ENCODE results near the gene DDX59.
A peak's percentile ranks its signal among the peaks of the same experiment; 100 is the strongest.

The DDX59 gene

DNA sequence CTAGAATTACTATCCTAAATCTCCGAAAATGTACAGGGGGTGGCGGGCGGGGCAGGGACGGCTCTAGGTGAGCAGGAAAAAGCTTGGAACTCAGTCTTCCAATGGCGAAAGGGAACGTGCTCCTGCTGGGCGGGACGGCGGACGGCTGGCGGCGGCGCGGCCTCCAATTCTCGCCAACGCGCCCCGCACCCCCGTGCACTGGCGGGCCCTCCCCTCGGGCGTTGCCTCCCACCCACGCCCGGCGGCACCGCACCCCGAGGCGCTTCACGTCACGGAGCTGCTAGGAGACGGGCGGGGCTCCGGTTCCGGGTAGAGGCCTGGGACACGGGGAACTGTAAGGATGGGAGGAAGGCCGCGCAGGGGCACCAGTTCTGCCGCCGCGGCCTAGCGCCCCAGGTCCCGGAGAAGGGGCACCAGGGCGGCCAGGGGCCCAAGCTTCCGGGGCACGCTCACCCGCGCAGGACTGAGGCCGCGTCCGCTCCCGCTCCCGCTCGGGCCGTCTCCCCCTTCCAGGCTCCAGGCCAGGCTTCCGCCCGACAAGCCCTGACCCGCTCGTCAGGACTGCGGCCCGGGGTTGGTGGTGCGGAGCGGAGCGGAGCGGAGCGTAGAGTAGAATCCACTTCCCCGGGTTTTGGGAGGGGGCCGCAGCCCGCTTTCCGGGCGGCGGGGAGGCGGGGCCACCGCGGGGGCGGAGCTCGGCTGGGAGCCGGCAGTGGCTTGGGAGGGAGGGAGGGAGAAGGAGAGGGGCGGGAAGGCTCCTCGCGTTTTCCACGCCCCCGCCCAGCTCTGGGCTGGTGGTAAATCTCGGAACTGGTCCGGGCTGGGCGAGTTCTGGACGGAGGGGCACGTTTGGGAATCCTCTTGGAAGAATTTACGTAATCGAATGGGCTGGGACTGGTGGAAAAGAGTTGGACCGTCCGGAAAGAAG lies at the start of gene DDX59:
DDX59 (minus strand) TSS at position 594 of the 928 bp plus-strand sequence. CDS start 3,167 bp downstream, outside the sequence.
- DNase-seq (ENCODE audit: low spot score): peak; percentile 97

DNA sequence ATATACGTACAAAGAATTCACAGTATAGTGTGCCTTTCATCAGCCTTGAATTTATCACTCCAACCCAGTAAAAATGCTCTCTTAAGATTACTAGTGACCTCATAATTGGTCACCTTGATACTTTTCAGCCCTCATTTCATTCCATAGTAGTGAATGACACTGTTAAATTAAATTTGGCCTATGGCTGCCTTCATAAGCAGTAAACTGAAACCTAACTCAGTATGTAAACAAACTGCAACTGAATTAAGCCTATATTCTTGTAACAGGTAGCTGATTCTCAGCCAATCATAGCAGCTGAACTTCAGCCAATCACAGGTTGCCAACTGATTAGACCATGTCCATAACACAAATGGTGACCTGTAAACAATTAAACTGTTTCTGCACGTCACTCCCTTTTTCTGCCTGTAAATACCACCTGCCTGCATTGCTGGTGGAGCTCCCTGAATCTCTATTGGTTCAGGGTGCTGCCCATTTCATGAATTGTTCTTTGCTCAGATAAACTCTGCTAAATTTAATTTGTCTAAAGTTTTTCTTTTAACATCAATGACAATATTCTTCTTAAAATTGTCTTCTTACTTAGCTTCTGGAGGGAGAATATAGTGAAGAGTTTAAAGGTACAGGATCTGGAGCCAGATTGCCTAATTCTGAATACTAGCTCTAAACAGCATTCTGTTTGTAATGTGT lies 44.9 kb upstream of the DDX59 start:
- DNase-seq (ENCODE audit: low spot score): no peak

DNA sequence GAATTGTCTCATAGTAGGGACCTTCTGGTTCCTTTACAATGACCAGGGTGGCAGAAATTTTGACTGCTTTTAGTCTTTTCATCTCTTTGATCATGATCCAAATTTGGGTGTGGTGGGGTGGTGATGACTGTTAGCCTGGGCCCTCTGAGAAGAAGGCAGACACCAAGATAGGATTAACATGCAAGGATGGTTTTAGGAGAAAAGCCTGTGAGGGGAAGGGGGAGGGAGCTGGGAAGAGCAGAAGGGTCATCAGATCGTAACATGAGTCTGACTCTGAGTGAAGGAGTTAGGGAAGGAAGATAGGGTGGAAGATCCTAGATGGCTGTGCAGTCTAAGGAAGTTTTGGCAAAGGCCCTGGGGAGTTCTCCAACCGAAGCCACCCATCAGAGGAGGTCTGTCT lies 40.5 kb upstream of the DDX59 start:
- no peak for DNase-seq (ENCODE audit: low spot score)

DNA sequence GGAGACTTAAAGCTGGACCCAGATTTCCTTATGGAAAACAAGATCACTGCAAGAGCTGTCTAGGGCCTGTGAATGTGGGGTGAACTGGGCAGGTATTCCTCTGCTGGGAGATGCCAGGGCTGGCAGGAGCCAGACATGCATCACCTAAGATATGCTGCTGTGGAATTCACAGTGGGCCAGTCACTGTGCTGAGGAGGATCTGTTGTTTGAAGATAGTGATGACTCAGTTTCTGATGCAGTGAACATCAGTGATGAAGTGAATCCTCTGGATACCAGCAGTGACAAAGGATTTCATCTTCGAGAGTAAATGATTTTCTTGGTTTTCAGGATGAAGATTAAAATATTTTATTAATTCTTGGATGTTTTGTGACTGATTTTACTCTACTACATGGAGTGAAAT lies 39.1 kb upstream of the DDX59 start:
- DNase-seq (ENCODE audit: low spot score): peak; percentile 73

DNA sequence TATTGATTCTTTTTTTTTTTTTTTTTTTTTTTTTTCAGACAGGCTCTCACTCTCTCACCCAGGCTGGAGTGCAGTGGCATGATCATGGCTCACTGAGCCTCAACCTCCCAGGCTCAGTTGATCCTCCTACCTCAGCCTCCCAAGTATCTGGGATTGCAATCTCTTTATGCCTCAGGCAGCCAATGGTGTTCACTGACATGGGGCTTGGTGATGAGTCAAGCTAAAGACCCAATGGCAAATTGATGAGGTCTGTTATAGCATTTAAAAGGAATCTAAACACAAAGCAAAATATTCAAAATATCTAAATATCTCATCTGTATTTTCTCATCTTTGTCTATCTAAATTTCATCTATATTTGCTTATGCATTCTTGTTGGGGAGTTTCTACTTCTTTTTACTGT lies 38.5 kb upstream of the DDX59 start:
- DNase-seq (ENCODE audit: low spot score): no peak

DNA sequence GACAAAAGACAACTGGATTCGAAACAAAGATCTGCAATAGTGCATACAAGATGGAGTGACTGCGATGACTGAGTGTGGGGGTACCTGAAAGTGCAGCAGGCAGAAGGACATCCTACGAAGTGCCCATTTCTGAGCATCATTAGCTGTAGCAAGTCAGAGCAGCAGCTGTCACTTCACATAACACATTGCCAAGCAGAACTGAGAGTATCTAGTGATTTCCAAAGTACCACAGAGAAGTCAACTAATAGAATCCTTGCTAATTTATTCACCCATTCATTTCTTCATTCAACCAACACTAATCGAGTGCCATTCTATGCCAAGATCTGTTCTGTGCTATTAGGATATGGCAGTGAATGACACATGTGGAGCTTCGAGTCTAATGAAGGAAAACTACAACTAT lies 37.4 kb upstream of the DDX59 start:
- DNase-seq (ENCODE audit: low spot score): no peak

DNA sequence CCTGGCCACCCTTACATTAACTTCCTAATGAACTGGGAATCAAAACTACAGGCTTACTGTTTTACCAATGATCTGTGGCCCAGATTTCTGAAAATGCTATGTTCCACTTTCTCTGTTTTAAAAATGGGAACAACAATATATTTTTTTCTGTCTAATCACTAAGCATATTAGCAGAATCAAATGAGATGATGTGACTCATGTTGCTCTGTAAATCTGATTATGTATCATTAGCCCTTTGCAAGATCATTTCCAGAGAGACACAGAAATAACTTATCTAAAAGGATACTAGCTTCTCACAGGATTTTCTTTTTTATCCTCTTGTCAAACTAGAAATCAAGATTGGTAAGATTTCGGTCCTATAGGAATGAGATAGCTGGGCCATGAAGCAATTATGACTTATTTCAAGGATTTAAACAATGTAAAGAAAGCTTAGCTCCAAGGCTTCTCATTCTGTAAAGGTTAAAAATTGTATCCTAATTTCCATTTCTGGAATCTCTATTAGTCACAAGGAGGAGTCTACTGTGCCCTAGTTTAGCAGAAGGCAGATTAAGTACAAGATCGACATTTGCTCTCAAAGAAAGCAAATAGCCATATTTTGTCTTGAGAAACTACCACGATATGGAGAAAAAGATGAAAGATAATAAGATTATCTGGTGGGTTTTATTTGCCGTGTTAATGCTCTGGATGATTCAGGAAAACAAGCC lies 36.6 kb upstream of the DDX59 start:
- DNase-seq (ENCODE audit: low spot score): no peak

DNA sequence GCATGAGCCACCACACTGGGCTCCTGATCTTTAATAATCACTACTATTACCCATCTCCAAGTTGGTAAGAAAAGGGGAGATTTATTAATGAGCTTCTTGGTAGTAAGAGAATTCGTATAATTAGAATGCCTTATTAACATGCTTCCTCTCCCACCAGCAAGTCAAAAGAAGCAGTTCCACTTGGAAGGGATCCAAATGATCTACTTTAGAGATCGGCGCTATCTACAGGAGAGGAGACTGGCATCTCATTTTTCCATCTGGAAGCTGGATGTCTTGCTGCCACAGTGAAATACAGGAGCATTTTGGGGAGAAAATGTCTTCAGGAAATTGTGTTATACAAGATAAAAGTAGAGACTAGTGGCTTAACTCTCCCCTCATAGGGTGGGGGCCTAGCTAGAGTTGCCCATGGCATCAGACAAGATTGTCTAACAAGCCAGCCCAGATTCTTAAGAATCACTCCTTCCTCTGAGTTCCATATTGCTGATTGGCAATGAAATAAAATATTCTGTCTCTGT lies 35.3 kb upstream of the DDX59 start:
- no peak for DNase-seq (ENCODE audit: low spot score)

DNA sequence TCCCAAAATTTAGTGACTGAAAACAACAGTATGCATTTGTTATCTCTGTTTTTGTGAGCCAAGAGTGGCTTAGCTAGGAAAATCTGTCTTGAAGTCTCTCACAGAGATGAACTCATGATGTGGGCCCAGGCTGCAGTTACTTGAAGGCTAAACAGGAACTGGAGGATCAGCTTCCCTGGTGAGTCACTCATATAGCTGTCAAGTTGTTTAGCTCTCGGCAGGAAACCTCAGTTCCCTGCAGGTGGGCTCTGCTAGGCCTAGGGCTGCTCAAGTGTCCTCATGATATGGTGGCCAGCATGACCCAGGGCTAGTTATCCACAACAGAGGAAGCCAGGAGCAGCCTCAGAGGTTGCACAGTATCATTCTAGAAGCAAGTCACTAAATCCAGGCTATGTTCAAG lies 30.2 kb upstream of the DDX59 start:
- DNase-seq (ENCODE audit: low spot score): no peak

DNA sequence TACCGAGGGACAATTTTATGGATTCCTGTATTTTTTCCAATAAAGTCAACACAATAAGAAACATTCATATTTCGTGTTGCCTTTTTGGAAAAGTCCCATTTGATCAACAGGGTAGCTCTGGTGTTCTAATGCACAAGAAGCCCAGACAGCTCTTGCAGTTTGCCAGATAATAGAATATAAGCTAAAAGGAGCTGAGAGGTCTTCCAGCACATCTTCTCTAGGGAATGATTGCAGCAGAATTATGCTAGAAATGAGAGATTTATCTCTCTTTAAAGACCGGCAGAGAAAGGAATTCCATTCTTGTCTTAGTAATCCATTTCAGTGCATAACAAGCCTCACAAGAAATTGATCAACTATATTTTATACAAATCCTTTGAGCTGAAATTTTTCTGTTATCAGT lies 25.0 kb upstream of the DDX59 start:
- DNase-seq (ENCODE audit: low spot score): no peak

DNA sequence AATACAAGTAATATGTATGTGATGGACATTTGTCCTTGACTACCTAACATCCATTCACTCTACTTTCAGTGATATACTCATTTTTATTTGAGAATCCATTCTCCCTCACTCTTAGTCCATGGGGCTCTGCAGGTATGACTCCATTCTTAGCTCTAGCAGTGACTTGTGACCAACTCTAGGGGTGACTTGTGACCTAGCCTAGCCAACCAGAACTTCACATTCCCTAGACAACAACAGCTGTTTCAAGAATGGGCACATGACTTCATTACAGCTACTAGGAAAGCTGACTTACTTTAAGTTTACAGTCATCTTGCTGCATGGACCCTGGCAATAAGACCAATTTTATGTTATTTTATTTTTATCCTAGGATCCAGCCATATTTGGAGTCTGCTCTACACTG lies 23.6 kb upstream of the DDX59 start:
- peak; percentile 20 for DNase-seq (ENCODE audit: low spot score)

DNA sequence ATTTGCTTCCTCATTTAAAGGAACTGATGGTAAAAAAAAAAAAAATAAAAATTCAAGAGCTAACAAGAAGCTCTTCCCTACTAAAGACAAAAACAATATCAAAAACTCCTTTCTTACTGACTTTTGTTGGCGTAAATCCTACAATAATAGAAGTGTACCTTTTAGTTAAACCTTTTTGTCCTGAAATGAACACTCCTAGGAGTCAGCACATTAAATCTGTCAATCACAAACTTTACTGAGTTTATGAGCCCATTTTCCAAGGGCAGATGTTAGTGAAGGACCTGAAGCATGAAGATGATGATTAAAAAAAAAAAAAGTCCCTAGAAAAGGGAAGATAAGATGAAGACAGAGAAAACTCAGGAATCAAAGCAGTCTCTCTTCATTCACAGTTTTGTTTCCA lies 22.6 kb upstream of the DDX59 start:
- DNase-seq (ENCODE audit: low spot score): no peak

DNA sequence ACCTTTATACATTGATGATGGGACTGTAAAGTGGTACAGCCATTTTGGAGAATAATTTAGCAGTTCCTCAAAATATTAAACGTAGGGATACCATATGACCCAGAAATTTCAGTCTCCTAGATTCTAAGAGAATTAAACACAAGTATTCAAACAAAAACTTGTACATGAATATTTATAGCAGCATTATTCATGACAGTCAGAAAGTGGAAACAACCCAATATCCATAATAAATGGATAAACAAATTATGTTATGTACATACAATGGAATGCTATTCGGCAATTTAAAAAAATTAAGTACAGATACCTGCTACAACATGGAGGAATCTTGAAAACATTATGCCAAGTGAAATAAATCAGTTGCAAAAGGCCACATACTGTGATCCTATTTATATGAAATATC lies 16.9 kb upstream of the DDX59 start:
- DNase-seq (ENCODE audit: low spot score): no peak

DNA sequence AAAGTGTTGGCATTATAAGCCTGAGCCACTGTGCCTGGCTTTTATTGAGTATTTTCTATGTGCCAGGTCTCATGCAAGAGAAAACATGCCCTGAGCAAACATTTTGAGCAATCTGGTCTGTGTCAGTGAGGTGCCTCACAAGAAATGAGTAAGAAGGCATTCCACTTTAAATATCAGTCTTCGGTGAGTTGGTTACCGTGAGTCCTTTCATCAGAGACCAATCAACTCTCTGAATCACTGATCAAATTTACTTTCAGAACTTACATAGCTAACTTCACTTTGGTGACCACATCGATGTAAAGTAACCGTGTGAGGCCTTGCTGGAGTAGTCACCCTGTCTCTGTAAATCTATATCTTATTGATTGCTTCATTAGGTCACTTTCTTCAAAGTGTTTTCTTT lies 14.3 kb upstream of the DDX59 start:
- DNase-seq (ENCODE audit: low spot score): peak; percentile 19

DNA sequence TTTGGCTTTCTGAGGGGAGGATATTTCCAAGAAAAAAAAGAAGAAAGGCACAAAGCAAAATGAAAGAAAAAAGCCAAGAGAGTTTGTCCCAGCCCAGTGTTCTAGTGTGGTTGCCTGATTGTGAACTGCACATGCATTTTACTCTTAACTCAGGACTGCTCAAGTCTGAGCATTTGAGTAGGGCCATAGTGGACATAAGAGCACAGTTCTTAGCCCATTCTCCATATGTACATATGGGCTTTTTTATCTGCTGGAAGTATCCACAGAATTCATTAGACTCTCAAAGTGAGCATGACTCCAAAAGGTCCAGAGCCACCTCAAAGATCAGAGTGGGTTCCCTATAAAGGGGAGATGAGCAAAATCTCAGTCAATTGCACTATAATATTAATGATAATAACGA lies 13.6 kb upstream of the DDX59 start:
- DNase-seq (ENCODE audit: low spot score): no peak

DNA sequence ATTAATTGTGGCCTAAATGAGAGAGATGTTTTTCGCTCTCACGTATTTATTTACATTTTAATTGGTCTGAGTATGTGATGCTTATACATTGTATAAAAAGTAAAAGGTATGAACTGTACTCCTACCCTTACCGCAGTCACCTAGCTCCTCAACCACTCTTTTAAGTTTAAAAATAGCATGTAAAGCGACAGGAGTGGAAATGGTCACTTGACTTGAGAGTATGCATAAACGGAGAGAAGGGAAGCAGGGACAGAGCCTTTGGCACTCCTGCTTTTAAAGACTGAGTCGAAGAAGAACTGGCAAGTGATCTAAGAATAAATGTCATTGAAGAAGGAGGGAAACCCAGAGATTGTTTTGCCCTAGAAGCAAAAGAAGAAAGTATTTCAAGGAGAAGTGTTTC lies 11.5 kb upstream of the DDX59 start:
- no peak for DNase-seq (ENCODE audit: low spot score)

DNA sequence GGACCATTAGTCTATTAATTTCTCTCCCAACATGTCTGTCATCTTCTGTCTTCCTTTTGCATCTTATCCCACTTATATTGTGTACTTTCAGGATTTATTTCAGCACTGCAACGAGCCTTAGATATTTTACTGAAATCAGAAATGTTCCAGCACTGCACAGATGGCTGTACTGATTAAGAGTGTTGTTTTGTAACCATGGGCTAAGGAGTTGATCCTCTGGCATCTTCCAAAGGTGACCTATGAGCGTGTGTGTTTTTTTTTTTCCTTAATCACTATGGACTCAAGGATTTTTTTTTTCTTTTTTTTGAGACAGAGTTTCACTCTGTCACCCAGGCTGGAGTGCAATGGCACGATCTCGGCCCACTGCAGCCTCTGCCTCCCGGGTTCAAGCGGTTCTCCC lies 7.1 kb upstream of the DDX59 start:
- no peak for DNase-seq (ENCODE audit: low spot score)

DNA sequence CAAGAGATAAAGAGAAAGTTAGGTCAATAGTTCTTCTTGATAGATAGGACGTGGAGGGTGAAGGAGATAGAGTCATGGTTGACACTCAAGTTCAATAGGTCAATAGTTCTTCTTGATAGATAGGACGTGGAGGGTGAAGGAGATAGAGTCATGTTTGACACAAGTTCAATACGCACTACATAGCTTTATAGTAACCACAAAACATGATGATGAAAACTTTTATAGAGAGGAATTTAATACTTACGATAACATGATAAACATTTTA lies 5.8 kb upstream of the DDX59 start:
- DNase-seq (ENCODE audit: low spot score): no peak

DNA sequence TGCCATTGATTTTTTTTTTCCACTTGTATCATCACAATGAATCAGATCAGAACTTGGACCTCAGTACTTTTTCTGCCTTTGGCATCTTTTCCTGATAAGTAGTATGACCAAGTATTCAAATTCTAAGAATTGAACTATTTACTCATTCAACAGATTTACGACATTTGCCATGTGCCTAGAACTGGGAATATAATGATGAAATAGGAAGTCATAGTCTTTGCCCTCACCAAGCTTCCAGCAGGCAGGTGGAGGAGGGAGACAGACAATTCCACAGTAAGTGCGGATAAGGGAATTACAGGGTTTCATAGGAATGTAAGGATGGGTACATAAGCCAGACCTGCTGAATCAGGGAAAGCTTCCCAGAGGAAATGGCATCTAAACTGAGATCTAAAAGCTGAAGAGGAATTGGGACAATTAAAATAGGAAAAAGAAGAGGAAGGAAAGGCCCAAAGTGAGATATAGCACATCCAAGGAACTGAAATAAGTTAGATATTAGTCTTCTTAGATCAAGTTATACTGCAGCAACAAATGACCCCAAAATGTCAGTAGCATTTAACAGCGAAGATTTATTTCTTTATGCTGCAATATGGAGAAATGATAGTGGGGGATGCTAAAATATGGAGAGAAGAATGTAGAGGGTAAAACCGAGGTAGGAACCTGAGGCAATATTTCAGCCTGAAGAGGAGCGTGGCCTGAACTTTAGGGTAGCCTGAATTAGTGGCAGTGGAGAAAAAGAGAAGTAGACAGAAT lies 5.3 kb upstream of the DDX59 start:
- DNase-seq (ENCODE audit: low spot score): no peak

DNA sequence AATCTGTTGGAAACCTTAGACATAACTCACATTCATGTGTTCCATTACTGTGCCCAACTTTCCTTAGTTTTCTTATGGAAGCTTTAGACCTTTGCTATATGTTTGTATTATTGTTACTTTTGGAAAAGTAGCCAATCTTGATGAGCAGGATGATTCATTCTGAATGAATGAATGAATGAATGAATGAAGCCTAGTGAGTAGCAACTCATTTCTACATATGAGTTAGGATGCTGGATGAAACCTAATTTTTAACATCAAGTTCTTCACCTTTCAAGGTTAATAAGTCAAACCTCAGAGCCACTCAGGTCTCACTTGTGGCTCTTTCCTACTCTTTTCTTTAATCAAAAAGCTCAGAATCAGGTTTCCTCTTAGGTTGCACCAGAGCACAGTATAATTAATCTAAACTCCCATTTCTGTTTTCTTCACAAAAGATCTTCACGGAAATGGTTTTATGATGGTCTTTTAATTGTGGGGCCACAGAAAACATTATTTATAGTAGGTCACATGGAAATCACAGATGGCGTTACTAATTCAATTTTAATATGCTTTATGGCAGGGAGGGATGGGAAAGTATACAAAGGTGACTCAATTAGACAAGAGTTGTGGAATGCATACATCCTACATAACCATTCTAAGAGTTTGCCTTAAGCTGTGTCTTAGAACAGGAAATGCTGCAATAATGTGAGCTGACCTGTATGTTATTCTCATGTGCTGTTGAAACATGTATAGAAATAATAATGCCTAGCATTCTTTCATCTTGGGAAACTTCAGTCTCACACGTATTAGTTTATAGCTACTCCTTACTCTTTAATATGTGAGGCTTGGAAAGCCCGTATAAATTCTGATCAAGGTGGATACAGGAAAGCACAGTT lies 4.5 kb upstream of the DDX59 start:
- no peak for DNase-seq (ENCODE audit: low spot score)

DNA sequence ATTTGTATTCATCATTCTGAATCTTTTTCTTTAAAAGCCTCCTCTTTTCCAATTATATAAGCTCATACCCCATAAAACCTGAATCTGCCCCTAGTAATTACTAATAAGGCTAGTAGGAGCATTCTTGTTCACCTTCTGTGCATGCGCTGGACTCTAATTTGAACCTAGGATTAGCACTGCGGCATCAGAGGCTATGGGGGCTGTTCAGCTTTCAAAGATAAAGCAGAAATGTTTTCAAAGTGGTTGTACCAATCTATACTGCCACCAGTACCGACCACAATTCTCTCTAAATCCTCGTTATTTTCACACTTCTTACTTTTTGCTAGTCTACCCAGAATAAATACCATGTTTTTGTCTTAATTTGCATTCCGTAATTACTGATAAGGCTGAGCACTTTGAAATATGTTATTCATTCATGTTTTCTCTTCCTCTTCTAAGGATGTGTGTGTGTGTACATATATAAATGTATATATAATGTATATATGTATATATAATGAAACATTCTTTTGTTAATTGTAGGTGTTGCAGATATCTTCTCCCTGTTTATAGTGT lies 1.6 kb upstream of the DDX59 start:
- DNase-seq (ENCODE audit: low spot score): no peak

Data from kidney tubule cell (primary cell).